ENCODE results near the gene PROSER3. TPM values are rescaled to one million over a fixed set of nuclear protein-coding genes. Genes with fewer than 3 reads are reported as not detected.

The PROSER3 gene
- total RNA-seq, 4 donors from 2014 or later = 9.6 to 23.8 (median 17.1) TPM

GRCh38 chr19:35724560-35724959 is 33.4 kb upstream of the PROSER3 start:
- Histone ChIP-seq H3K27me3 (no peaks in the 10 kb centered on the region), H3K9me3 (no peaks in the 10 kb centered on the region), H3K36me3 (peaks cover 92% of the 10 kb centered on the region), H3K4me3 (no peak overlapping the region), H3K4me1 (peaks cover 5% of the 10 kb centered on the region), H3K27ac (no peak overlapping the region)
- TF ChIP-seq EP300 (IDR thresholded peaks at IDR 0.05) (no peak), POLR2A (IDR thresholded peaks at IDR 0.05) (no peak), CTCF (IDR thresholded peaks at IDR 0.05) (no peak), POLR2AphosphoS5 (IDR thresholded peaks at IDR 0.05) (no peak)
- DNase-seq (ENCODE audit: low spot score in 2 of 2) = no peak
- 98% methylated on average over 12 of the region's 12 CpGs for WGBS

- peaks cover 99% of the 10 kb centered on the region for H3K36me3 ChIP-seq
- TF ChIP-seq POLR2A (IDR thresholded peaks at IDR 0.05) = no peak
- no peak for TF ChIP-seq POLR2AphosphoS5 (IDR thresholded peaks at IDR 0.05)
- TF ChIP-seq EP300 (IDR thresholded peaks at IDR 0.05) = no peak
- no peak for TF ChIP-seq CTCF (IDR thresholded peaks at IDR 0.05)
Observed at GRCh38 chr19:35725216-35725861, 32.6 kb upstream of the PROSER3 start.

GRCh38 chr19:35727053-35727955 is 30.7 kb upstream of the PROSER3 start:
- Histone ChIP-seq H3K27ac (no peak overlapping the region), H3K27me3 (no peaks in the 10 kb centered on the region), H3K9me3 (no peaks in the 10 kb centered on the region), H3K4me1 (peaks cover 13% of the 10 kb centered on the region), H3K36me3 (peaks cover 100% of the 10 kb centered on the region), H3K4me3 (no peak overlapping the region)
- TF ChIP-seq POLR2AphosphoS5 (IDR thresholded peaks at IDR 0.05) (no peak), EP300 (IDR thresholded peaks at IDR 0.05) (no peak), POLR2A (IDR thresholded peaks at IDR 0.05) (no peak)
- WGBS = 95% methylated on average over 10 of the region's 25 CpGs
- no peak for DNase-seq (ENCODE audit: low spot score in 2 of 2)

More at GRCh38 chr19:35725216-35725861, 32.6 kb upstream of the PROSER3 start:
- WGBS = 94% methylated on average over 22 of the region's 23 CpGs
- no peak for DNase-seq (ENCODE audit: low spot score in 2 of 2)
- Histone ChIP-seq H3K27ac (no peak overlapping the region), H3K27me3 (no peaks in the 10 kb centered on the region), H3K4me3 (no peak overlapping the region), H3K4me1 (no peaks in the 10 kb centered on the region), H3K9me3 (no peaks in the 10 kb centered on the region)

GRCh38 chr19:35727956-35728706 is 29.8 kb upstream of the PROSER3 start:
- Histone ChIP-seq H3K36me3 (peaks cover 99% of the 10 kb centered on the region), H3K27ac (no peak overlapping the region), H3K4me1 (peaks cover 15% of the 10 kb centered on the region), H3K27me3 (no peaks in the 10 kb centered on the region), H3K4me3 (no peak overlapping the region), H3K9me3 (no peaks in the 10 kb centered on the region)
- no peak for DNase-seq (ENCODE audit: low spot score in 2 of 2)
- WGBS = 95% methylated on average over 18 of the region's 19 CpGs
- TF ChIP-seq POLR2A (IDR thresholded peaks at IDR 0.05) = no peak
- no peak for TF ChIP-seq EP300 (IDR thresholded peaks at IDR 0.05)
- no peak for TF ChIP-seq CTCF (IDR thresholded peaks at IDR 0.05)
- TF ChIP-seq POLR2AphosphoS5 (IDR thresholded peaks at IDR 0.05) = no peak

GRCh38 chr19:35729021-35729420 is 29.0 kb upstream of the PROSER3 start:
- no peak for TF ChIP-seq EP300 (IDR thresholded peaks at IDR 0.05)
- TF ChIP-seq POLR2AphosphoS5 (IDR thresholded peaks at IDR 0.05) = no peak
- no peak for TF ChIP-seq POLR2A (IDR thresholded peaks at IDR 0.05)
- no peak for TF ChIP-seq CTCF (IDR thresholded peaks at IDR 0.05)

More at GRCh38 chr19:35729021-35729420, 29.0 kb upstream of the PROSER3 start:
- peaks cover 15% of the 10 kb centered on the region for H3K4me1 ChIP-seq
- WGBS = 95% methylated on average over 6 of the region's 18 CpGs
- no peaks in the 10 kb centered on the region for H3K9me3 ChIP-seq
- H3K27ac ChIP-seq = no peak overlapping the region
- no peaks in the 10 kb centered on the region for H3K27me3 ChIP-seq
- no peak for DNase-seq (ENCODE audit: low spot score in 2 of 2)
- no peak overlapping the region for H3K4me3 ChIP-seq
- peaks cover 99% of the 10 kb centered on the region for H3K36me3 ChIP-seq

All from suprapubic skin (tissue), 4 donors.